HEK293 (cell line): Measurements from ENCODE around the gene PSMD5.

ENCODE experiments used
- CTCF ChIA-PET: fragments of 350-600 bp; formaldehyde crosslinking; extraction: SDS; loops from one replicate; lab custom pipeline; 2021; ENCODE audit warnings: antibody characterized with exemption; lab: Yijun Ruan, JAX
- POLR2A ChIA-PET: fragments of 300-600 bp; formaldehyde crosslinking; extraction: SDS; loops from one replicate; lab custom pipeline; 2020; ENCODE audit warnings: antibody characterized with exemption, inconsistent platforms; lab: Yijun Ruan, JAX
- H3K27ac ChIP-seq: fragments of 200-500 bp; sonication (Bioruptor generic); 2 replicates; pipeline ENCODE4 v1.5.1; 2014; ENCODE audit warnings: low read depth, low read length, control low read depth, inconsistent platforms; ENCODE audit errors: extremely low read depth
- H3K36me3 ChIP-seq, 2 experiments: fragments of 200-500 bp in 1 of 2; sonication (Bioruptor generic) in 1 of 2; 1 replicate in 1 of 2; 2 replicates in 1 of 2; pipeline ENCODE4 v1.5.1; 2014 to 2017; ENCODE audit warnings: inconsistent platforms in 2 of 2, low read length in 2 of 2; ENCODE audit not compliant: control insufficient read depth in 2 of 2, insufficient read depth in 1 of 2
- H3K4me1 ChIP-seq: fragments of 200-500 bp; sonication (Bioruptor generic); 2 replicates; pipeline ENCODE4 v1.5.1; 2014; ENCODE audit warnings: mild to moderate bottlenecking, low read length, inconsistent platforms; ENCODE audit not compliant: control insufficient read depth, insufficient read depth
- H3K4me3 ChIP-seq: 2 replicates; pipeline ENCODE4 v1.5.1; 2011; ENCODE audit warnings: low read depth, mild to moderate bottlenecking, control low read depth, low read length, moderate library complexity
- H3K9me3 ChIP-seq: fragments of 200-500 bp; sonication (Bioruptor generic); 2 replicates; pipeline ENCODE4 v1.5.1; 2014; ENCODE audit warnings: low read depth, low read length, inconsistent platforms; ENCODE audit not compliant: control insufficient read depth, insufficient read depth
- BCL6B ChIP-seq: fragments of 450-650 bp; formaldehyde crosslinking; IDR thresholded peaks from 2 replicates; pipeline ENCODE4 v1.5.1; 2017; ENCODE audit warnings: missing biosample characterization, missing genetic modification characterization
- GLIS1 ChIP-seq: fragments of 450-650 bp; formaldehyde crosslinking; IDR thresholded peaks from 2 replicates; pipeline ENCODE4 v1.5.1; 2016; ENCODE audit warnings: missing biosample characterization, missing genetic modification characterization
- HOXC10 ChIP-seq: sonication (generic); formaldehyde crosslinking; IDR thresholded peaks from 2 replicates; pipeline ENCODE4 v1.8.1; 2023; ENCODE audit warnings: mild to moderate bottlenecking, missing genetic modification reagents
- KLF1 ChIP-seq: fragments of 450-650 bp; formaldehyde crosslinking; IDR thresholded peaks from 2 replicates; pipeline ENCODE4 v1.5.1; 2016; ENCODE audit warnings: missing biosample characterization, missing genetic modification characterization
- KLF17 ChIP-seq: fragments of 450-650 bp; formaldehyde crosslinking; IDR thresholded peaks from 2 replicates; pipeline ENCODE4 v1.5.1; 2016; ENCODE audit warnings: missing biosample characterization, missing genetic modification characterization
- KLF8 ChIP-seq: fragments of 450-650 bp; formaldehyde crosslinking; IDR thresholded peaks from 2 replicates; pipeline ENCODE4 v1.5.1; 2016; ENCODE audit warnings: missing biosample characterization, missing genetic modification characterization
- OSR2 ChIP-seq: fragments of 450-650 bp; formaldehyde crosslinking; IDR thresholded peaks from 2 replicates; pipeline ENCODE4 v1.5.1; 2016; ENCODE audit warnings: missing biosample characterization, missing genetic modification characterization
- PRDM2 ChIP-seq: fragments of 450-650 bp; formaldehyde crosslinking; IDR thresholded peaks from 2 replicates; pipeline ENCODE4 v1.5.1; 2016; ENCODE audit warnings: missing biosample characterization, missing genetic modification characterization, borderline replicate concordance
- RBAK ChIP-seq: fragments of 450-650 bp; formaldehyde crosslinking; IDR thresholded peaks from 2 replicates; pipeline ENCODE4 v1.5.1; 2016; ENCODE audit warnings: missing biosample characterization, missing genetic modification characterization
- SALL2 ChIP-seq: fragments of 450-650 bp; formaldehyde crosslinking; IDR thresholded peaks from 2 replicates; pipeline ENCODE4 v1.5.0; 2017; ENCODE audit warnings: missing biosample characterization, mild to moderate bottlenecking, missing genetic modification characterization, borderline replicate concordance
- SCRT2 ChIP-seq: fragments of 450-650 bp; formaldehyde crosslinking; IDR thresholded peaks from 2 replicates; pipeline ENCODE4 v1.5.1; 2016; ENCODE audit warnings: missing biosample characterization, missing genetic modification characterization
- WT1 ChIP-seq: fragments of 450-650 bp; formaldehyde crosslinking; IDR thresholded peaks from 2 replicates; pipeline ENCODE4 v1.5.1; 2016; ENCODE audit warnings: missing biosample characterization, missing genetic modification characterization
- ZNF169 ChIP-seq: fragments of 450-650 bp; formaldehyde crosslinking; IDR thresholded peaks from 2 replicates; pipeline ENCODE4 v1.5.1; 2016; ENCODE audit warnings: missing biosample characterization, missing genetic modification characterization
- ZNF292 ChIP-seq: fragments of 450-650 bp; formaldehyde crosslinking; IDR thresholded peaks from 2 replicates; pipeline ENCODE4 v1.5.1; 2016; ENCODE audit warnings: low read depth, missing biosample characterization, missing genetic modification characterization, borderline replicate concordance
- ZNF302 ChIP-seq: fragments of 450-650 bp; formaldehyde crosslinking; IDR thresholded peaks from 2 replicates; pipeline ENCODE4 v1.5.1; 2016; ENCODE audit warnings: missing biosample characterization, missing genetic modification characterization, low read depth
- ZNF354C ChIP-seq: fragments of 450-650 bp; formaldehyde crosslinking; IDR thresholded peaks from 2 replicates; pipeline ENCODE4 v1.5.1; 2016; ENCODE audit warnings: missing biosample characterization, missing genetic modification characterization, low read depth, borderline replicate concordance
- ZNF362 ChIP-seq: fragments of 450-650 bp; formaldehyde crosslinking; IDR thresholded peaks from 2 replicates; pipeline ENCODE4 v1.5.1; 2016; ENCODE audit warnings: missing biosample characterization, missing genetic modification characterization
- ZNF404 ChIP-seq: fragments of 450-650 bp; formaldehyde crosslinking; IDR thresholded peaks from 2 replicates; pipeline ENCODE4 v1.5.1; 2017; ENCODE audit warnings: missing biosample characterization, missing genetic modification characterization

Gene PSMD5

GRCh38 chr9:120874226-120875194, 31.8 kb upstream of the PSMD5 start (continued):
- TF ChIP-seq BCL6B (tag by site-specific recombination) (no peak), RBAK (tag by site-specific recombination) (no peak), ZNF292 (tag by site-specific recombination) (no peak), SALL2 (tag by site-specific recombination) (no peak), OSR2 (tag by site-specific recombination) (no peak)

GRCh38 chr9:120873512-120873911, 30.8 kb upstream of the PSMD5 start:
- Histone ChIP-seq H3K4me3 (no peak overlapping the region), H3K4me1 (no peaks in the 10 kb centered on the region), H3K36me3 (peaks cover 0 to 36% of the 10 kb centered on the region in 2 experiments; a peak in 2 of 3 replicates), H3K9me3 (no peaks in the 10 kb centered on the region), H3K27ac (no peak overlapping the region)
- POLR2A ChIA-PET: interaction anchor here (1.2 kb wide), 1 partner anchor 62 kb away, joined by 3 read pairs; no protein-coding TSS in a partner anchor
- CTCF ChIA-PET: interaction anchor here (0.9 to 1.0 kb wide), 2 partner anchors 10 to 112 kb away, joined by 3 read pairs; no protein-coding TSS in a partner anchor
- TF ChIP-seq KLF8 (tag by site-specific recombination) (0 out of 2 replicates have a peak, but pooled peaks have one; percentile 17), KLF1 (tag by site-specific recombination) (no peak), KLF17 (tag by site-specific recombination) (peak; percentile 79), ZNF302 (tag by site-specific recombination) (no peak), ZNF404 (tag by site-specific recombination) (no peak), WT1 (tag by site-specific recombination) (peak; percentile 78), HOXC10 (CRISPR knock-in tag) (no peak), ZNF354C (tag by site-specific recombination) (no peak), SCRT2 (tag by site-specific recombination) (no peak), PRDM2 (tag by site-specific recombination) (no peak), GLIS1 (tag by site-specific recombination) (peak; percentile 18; the same call in 1 of the 2 replicates), ZNF169 (tag by site-specific recombination) (no peak), ZNF362 (no peak)
- TF ChIP-seq, all 188 proteins: peak for 4
